ENCODE measurements around the gene CPN1.
"Not testable (repeated sequence)": the region's sequence is repeated elsewhere in the genome, so short reads cannot be mapped to it uniquely, and the experiment has no call there.

Gene CPN1

DNA sequence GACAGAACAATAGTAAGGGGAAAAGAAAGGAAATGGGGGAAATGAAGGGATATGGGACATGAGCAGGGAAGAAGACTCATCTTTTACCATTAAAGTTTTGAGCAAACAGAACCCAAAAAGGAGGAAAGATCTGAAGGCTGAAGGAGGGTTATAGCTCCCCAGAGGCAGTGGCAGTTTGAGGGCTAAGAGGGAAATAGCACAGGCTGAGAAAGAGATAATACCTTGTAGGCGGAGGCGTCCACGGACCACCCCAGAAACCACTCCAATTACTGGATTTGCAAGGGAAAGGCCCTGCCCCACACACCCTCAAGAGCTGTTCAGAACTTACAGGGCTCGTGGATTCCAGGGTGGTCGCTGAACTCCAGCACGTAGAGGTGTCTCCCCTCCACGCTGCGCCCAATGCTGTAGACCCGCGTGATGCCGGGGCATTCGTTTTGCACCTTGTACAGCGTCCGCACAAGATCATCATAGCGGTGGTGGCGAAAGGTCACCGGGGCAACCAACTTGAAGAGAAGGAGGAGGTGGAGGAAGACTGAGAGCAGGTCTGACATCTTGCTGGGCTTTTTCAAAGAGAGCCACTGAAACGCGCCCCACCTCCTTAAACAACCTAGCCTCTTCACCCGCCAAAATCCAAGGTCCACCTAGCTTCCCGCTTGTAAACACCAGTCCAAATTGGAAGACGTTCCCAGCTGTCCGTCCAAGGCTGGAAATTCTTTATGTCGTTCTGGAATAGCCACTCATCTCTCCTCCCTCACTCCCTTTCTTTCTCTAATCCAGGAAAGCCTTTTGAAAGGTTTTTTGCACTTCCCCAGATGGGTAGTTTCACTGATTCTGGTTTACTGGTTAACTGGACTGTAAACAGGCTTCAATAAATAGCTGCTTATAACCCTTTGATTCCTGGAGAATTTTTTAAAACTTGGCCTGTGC is at the start of gene CPN1:
TSS of gene CPN1 (minus strand) at position 795 of the 927 bp plus-strand sequence. CDS start at position 551, 244 bp downstream.
- no peak for DNase-seq (ENCODE audit: low read depth)

DNA sequence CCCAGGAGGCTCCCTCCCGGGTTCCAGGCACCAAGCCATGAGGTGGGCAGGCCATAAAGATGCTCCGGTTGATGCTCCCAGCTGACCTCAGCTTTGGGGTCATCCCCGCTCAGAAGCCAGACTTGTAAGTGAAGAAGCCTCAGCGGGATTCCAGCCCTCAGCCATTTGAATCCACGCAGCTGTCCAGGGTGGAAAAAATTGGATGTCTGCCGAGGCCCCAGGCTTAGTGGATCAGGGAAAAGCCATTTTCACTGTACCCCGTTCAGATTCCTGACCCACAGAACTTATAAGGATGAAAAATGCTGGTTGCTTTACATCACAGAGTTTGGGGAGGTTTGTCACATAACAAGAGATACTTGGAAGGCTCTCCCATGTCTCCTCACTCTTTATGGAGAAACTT is 49.2 kb upstream of the CPN1 start:
- DNase-seq (ENCODE audit: low read depth): no peak

DNA sequence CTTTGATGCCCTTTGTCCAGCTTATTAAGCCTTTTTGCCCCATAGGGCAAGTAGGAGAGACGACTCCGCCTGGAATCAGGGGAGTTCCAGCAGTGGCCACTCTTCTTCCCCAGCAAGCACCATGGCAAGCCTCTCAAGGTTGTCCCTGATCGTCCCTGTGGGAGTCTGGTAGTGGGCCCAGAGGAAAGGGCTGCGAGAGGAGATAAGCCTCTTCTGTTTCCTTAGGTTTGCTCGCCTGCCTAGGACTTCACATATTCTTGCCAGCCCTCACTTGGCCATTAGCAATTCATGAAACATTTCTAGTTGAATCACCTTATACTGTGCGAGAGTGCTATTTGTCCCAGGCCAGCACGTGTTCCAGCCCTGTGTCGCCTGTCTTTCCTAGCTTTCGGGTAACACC is 47.8 kb upstream of the CPN1 start:
- DNase-seq (ENCODE audit: low read depth): no peak

DNA sequence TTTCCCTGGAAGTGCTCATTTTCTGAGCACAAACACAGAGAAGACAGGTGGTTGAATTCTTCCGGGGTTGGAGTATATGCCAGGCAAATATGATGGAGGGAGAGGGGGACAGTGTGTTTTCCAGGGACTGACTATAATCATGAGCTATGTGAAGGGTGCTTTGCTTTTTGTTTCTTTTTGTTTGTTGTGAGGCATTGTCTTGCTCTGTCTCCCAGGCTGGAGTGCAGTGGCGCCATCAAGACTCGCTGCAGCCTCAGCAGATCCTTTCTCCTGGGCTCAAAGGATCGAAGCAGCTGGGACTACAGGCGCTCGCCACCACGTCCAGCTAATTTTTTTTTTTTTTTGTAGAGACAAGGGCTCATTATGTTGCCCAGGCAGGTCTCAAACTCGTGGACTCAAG is 47.3 kb upstream of the CPN1 start:
- DNase-seq (ENCODE audit: low read depth): no peak

DNA sequence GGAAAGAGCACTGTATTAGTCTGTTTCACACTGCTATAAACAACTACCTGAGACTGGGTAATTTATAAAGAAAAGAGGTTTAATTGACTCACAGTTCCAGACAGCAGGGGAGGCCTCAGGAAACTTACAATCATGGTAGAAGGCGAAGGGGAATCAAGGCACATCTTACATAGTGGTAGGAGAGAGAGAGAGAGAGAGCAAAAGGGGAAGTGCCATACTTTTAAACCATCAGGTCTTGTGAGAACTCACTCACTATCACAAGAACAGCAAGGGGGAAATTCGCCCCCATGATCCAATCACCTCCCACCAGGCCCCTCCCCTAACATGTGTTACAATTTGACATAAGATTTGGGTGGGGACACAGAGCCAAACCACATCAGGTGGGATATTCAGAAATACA is 43.7 kb upstream of the CPN1 start:
- DNase-seq (ENCODE audit: low read depth): not testable (repeated sequence)

DNA sequence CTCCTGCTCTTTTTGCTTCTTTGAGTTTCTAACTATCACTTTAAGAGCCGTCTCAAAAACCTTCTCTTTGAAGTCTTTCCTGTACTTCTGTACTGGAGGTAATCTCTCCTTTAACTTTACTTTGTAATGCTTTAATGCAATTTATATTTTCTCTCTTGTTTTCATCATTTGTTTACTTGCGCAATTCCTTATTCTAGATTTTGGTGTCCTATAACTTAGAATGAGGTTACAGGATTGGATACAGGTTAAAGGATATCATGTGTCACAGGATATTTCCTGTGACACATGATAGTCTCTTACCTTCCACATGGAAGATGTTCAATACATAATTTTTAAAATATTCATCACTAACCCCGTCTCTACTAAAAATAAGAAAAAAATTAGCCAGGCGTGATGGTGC is 42.4 kb upstream of the CPN1 start:
- DNase-seq (ENCODE audit: low read depth): no peak

DNA sequence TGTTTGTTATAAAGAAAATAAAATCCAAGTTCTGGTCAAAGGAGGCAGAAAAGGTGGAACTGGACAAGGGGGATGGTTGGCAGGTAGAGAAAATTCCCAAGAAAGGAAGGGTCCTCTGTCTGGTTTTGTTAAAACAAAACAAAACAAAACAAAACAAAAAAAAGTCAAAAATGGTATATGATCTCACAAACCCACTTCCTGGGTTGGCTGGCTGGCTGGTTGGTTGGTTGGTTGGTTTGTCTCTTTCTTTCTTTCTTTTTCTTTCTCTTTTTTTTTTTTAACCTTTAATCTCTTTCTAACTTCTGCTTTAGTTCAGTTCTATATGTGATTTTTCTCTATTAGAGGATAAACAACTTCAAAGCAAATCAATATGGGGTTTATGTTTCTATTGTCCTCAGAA is 41.1 kb upstream of the CPN1 start:
- DNase-seq (ENCODE audit: low read depth): no peak

DNA sequence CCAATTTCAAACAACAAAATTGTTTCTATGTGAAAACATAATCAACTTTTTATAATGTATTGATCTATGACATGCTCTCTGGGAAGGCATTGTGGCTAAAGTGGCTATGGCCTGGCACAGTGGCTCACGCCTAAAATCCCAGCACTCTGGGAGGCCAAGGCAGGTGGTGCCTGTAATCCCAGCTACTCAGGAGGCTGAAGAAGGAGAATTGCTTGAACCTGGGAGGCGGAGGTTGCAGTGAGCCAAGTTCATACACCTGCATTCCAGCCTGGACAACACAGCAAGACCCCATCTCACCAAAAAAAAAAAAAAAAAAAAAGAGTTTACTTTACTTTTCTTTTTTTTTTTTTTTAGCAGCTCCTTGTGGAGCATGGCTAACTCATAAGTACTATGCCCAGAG is 38.9 kb upstream of the CPN1 start:
- no peak for DNase-seq (ENCODE audit: low read depth)

DNA sequence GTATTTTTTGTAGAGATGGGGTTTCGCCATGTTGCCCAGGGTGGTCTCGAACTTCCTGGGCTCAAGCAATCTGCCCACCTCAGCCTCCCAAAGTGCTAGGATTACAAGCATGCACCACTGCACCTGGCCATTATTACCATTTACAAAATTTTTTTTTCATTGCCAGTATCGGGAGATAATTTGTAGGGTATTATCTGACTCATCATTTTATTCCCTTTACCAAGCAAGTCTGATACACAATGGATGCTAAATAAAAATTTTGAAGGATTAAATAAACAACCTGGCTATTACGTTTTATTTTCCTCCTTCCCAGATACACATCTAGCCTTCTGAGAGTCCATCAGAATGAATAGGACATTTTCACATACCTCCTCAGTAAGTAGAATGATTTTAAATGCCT is 38.1 kb upstream of the CPN1 start:
- DNase-seq (ENCODE audit: low read depth): no peak

DNA sequence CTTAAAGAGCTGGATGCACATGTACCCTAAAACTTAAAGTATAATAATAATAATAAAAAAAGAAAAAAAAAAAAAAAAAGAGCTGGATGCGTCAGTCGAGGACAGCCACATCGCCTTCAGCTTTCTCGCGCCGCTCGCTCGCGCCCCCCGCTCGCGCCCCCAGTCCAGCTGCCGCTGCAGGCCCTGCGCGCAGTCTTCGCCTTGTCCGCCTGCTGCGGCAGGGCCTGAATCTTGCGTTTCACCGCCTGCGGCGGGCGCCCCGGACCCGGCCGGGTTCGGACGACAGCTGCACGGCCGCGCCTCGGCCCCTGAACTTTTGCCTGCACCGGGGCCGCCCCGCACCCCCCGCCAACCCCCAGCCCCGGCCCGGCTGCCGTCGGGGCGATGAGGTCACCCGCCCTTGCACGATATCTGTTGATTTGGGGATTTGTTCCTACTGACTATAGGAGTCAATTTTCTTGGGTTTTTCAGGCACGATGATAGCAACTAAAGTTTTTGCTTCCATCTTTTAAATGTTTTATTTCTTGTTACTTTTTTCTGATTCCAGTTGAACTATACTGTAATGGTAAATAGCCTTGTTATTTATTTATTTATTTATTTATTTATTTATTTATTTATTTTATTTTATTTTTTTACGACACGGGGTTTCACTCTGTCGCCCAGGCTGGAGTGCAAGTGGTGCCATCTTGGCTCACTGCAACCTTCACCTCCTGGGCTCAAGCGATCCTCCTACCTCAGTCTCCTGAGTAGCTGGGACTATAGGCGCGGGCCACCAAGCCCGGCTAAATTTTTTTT is 33.5 kb upstream of the CPN1 start:
- no peak for DNase-seq (ENCODE audit: low read depth)

DNA sequence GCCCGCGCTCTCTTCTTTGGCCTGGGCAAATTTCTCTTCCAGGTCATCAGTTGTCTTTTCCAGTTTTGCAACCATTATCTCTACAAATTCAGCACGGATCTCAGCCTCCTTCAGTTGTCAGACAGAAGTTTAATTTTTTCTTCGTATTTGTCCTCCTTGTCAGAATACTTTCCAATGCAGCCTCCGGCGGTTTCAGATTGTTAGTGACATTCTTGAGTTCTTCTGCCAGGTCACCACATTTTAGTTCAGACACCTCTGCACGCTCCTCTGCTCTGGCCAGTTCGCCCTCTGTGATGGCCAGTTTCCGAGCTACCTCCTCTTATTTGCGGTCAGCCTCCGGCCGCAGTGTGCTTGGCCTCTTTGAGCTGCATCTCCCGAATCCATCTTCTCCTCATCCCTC is 32.8 kb upstream of the CPN1 start:
- DNase-seq (ENCODE audit: low read depth): no peak

DNA sequence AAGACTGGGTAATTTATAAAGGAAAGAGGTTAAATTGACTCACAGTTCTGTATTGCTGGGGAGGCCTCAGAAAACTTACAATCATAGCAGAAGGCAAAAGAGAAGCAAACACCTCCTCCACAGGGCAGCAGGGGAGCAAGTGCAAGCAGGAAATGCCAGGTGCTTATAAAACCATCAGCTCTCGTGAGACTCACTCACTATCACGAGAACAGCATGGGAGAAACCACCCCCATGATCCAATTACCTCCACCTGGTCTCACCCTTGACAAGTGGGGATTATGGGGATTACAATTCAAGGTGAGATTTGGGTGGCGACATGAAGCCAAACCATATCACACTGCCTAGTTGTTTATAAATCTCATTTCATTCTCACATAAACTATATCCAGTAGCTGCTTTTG is 28.0 kb upstream of the CPN1 start:
- DNase-seq (ENCODE audit: low read depth): no peak

DNA sequence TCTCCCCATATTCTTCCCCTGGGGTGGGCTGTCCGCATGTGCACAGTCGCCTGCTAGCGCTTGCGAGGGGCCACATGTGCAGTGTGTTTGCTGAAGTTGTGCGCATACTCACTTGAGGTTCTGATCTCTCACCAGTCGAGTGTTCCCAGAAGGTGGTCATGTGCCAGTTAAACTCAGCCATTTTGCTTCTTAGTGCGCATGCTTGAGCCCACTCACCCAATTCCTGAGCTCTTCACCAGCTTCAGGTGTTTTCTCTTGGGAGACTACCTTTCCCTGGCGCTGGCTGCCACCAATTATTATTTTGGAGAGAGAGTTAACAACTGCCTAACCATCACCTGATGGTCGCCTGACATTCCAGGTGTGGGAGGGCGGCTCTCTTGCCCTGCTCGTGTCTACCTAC is 25.2 kb upstream of the CPN1 start:
- DNase-seq (ENCODE audit: low read depth): no peak

DNA sequence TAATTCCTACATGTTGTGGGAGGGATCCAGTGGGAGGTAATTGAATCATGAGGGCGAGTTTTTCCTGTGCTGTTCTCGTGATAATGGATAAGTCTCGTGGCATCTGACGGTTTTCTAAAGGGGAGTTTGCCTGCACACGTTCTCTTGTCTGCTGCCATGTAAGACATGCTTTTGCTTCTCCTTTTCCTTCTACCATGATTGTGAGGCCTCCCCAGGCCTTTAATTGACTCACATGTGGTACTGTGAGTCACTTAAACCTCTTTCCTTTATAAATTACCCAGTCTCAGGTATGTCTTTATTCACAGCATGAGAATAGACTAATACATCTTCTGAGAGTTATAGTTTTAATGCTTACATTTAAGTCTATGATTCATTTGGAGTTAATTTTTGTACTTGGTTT is 22.6 kb upstream of the CPN1 start:
- no peak for DNase-seq (ENCODE audit: low read depth)

DNA sequence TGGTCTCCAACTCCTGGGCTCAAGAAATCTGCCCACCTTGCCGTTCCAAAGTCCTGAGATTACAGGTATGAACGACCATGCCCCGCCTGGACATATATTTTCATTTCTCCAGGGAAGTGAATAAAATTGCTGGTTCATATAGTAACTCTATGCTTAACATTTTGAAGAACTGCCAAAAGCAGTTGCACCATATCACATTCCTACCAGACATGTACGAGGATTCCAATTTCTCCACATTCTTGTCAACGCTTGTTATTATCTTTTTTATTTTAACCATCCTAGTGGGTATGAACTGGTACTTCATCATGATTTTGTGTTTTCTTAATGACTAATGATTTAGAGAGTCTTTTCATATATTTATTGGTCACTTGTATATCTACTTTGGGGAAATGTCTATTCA is 21.9 kb upstream of the CPN1 start:
- DNase-seq (ENCODE audit: low read depth): no peak

DNA sequence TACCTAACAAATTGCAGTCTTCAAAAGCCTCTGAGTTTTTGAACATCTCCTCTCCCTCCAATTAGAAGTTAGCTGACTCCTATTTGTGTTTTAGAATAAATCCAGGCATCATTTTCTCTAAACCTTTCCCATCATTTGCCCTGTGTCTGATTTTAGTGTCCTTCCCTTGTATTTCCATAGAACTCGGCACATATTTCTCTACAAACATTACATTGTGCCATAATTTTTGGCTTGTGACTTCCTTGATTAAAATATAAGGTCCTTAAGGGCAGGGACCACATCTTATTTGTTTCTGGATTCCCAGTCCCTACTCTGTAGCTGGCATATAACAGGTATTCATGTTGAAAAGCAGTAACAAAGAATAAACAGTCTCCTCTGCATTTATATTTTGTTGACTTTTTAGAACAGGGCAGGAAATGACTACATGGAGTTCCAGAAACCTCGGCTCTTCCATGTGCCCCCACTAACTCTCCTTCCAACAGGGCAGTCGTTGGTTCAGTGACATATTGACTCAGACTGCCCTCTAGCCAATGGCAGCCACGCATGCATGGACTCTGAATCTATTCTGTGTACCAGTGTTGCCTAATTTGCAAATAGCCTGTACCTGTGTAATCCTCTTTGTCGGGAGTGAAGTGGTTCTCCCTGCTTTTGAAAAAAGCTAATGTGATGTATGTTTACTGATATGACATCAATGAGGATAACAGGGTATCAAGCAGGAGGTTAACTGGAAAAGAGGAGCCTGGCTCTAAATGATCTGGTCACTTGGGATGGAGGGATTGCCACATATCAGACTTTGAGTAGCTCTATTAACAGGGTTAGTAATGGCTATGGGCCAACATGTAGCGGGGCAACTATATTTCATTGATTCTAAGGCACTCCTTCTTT is 19.8 kb upstream of the CPN1 start:
- DNase-seq (ENCODE audit: low read depth): no peak

DNA sequence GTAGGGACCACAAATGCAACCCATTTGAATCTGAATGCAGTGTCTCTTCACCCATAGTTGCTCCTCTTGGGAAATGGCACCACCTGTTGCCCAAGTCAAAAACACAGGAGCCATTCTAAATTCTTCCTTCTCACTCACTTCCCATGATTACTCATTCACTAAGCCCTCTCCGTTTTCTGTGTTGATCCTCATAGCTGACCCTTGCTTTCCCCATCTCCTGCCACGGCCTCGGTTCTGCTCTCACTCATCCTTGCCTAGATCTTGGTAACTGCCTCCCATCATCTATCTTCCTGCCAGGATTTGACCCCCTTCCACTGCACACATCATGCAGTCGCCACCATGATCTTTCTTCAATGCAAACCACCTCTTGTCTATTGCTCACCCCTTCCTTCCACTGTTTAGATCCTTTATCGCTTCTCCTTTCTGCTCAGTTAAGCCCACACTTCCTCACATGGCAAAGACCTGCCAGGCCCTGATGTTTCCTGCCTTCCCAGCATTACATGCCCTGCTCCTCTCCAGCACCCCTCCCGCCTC is 19.0 kb upstream of the CPN1 start:
- no peak for DNase-seq (ENCODE audit: low read depth)

DNA sequence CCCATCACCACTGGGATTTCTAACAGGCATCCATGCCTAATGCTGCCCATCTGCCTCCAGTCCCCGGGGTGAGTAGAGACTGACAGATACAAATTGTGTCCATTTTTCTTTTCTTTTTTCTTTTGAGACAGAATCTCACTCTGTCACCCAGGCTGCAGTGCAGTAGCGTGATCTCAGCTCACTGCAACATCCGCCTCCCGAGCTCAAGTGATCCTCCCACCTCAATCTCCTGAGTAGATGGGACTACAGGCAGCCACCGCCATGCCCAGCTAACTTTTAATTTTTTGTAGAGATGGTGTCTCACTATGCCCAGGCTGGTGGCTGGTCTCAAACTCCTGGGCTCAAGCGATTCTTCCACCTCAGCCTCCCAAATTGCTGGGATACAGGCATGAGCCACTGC is 7.6 kb upstream of the CPN1 start:
- DNase-seq (ENCODE audit: low read depth): no peak

DNA sequence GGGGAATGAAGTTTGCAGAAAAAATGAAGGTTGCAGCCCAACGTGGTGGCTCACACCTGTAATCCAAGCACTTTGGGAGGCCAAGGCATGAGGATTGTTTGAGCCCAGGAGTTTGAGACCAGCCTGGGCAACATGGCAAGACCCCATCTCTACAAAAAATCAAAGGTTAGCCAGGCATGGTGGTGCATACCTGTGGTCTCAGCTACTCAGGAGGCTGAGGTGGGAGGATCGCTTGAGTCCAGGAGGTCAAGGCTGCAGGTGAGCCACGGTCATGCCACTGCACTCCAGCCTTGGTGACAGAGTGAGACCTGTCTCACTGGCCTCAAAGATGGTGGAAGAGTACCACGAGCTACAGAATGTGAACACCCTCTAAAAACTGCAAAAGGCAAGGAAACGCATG is 5.0 kb upstream of the CPN1 start:
- DNase-seq (ENCODE audit: low read depth): not testable (repeated sequence)

DNA sequence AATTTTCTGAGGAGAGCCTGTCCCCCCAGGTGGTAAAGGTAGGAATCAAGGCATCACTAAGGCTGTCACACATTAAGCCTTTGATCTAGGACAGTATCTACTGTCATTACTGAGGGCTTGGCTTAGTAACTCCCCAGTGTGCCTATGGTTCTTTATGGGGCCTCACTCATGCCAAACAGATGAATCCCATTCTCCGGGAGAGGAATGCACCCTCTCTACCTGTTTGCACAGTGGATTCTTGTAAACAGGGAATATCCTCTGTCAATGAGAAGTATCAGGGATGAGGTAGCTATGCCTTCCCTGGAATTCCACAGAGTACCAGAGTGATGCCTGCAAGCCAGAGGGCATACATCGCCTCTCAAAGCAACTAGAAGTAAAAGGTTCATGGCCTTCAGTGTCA is 3.9 kb upstream of the CPN1 start:
- no peak for DNase-seq (ENCODE audit: low read depth)

DNA sequence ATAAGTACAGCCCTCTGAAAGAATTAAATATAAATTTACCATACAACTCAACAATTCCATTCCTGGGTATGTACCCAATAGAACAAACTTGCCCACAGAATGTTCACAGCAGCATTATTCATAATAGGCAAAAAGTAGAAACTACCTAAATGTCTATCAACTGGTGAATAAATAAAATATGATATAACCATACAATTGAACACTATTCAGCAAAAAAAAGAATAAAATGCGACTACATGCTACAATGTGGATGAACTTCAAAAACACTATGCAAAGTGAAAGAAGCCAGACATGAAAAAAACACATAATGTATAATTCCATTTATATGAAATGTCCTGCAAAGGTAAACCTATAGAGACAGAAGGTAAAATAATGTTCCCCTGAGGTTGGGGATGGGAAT is 2.0 kb upstream of the CPN1 start:
- DNase-seq (ENCODE audit: low read depth): no peak

DNA sequence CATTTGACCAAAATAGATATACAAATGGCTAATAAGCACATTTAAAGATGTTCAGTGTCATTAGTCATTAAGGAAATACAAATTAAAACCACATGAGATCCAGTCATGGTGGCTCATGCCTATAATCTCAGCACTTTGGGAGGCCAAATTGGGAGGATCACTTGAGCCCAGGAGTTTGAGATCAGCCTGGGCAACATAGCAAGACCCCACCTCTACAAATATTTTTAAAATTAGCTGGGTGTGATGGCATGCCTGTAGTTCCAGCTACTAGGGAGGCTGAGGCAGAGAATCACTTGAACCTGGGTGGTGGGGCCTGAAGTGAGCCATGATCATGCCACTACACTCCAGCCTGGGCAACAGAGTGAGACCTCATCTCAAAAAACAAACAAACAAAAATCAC is 607 bp upstream of the CPN1 start:
- DNase-seq (ENCODE audit: low read depth): not testable (repeated sequence)

Measured in stimulated activated CD8-positive, alpha-beta memory T cell treated with anti-CD3 and anti-CD28 coated beads, Interleukin-15, amount 100 ng/mL, for 24 hours (primary cell).